GM12872 (cell line): ENCODE measurements around the gene CHTF18.

Experiments
- CTCF ChIP-seq: IDR thresholded peaks from 3 replicates; pipeline ENCODE4 v1.5.1; 2011; ENCODE audit warnings: low read depth, mild to moderate bottlenecking, low read length, moderate library complexity; ENCODE audit not compliant: insufficient read depth

Gene CHTF18

GRCh38 chr16:780296-780695 is 8.1 kb upstream of the CHTF18 start:
- no peak for TF ChIP-seq CTCF

GRCh38 chr16:781346-782010 is 6.9 kb upstream of the CHTF18 start:
- TF ChIP-seq CTCF, result no peak

GRCh38 chr16:782258-782657 is 6.2 kb upstream of the CHTF18 start:
- no peak for TF ChIP-seq CTCF

GRCh38 chr16:782766-783403 is 5.5 kb upstream of the CHTF18 start:
- no peak for TF ChIP-seq CTCF

GRCh38 chr16:783404-784161 is 4.8 kb upstream of the CHTF18 start:
- TF ChIP-seq CTCF, result no peak

- TF ChIP-seq CTCF, result no peak
These were observed 4.0 kb upstream of the CHTF18 start for GRCh38 chr16:784431-784830.
